ENCODE measurements around the gene HEMK1. TPM values are rescaled to one million over a fixed set of nuclear protein-coding genes. Genes with fewer than 3 reads are reported as not detected.

Gene HEMK1
- total RNA-seq, 1 donor from 2014 or later, result 10.9 TPM

DNA sequence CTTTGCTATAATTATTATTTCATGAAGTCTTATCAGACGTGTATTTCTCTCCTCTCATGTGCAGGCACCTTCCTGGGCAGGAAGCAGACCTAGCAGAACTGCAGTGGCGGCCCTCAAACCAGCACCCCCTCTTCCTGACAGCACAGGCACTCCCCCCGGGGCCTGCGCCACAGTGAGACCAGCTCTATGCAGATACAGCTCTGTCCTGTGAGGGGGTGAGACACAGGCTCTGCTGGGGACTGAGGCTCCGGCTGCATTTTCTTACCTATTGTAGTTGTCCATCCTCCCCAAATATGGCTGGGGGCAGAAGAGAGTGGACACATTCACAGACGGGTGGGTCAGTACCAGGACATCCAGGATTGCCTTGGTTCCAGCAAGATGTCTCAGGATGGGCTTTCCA lies 37.3 kb downstream of the HEMK1 start:
- TF ChIP-seq, protein P1, sequence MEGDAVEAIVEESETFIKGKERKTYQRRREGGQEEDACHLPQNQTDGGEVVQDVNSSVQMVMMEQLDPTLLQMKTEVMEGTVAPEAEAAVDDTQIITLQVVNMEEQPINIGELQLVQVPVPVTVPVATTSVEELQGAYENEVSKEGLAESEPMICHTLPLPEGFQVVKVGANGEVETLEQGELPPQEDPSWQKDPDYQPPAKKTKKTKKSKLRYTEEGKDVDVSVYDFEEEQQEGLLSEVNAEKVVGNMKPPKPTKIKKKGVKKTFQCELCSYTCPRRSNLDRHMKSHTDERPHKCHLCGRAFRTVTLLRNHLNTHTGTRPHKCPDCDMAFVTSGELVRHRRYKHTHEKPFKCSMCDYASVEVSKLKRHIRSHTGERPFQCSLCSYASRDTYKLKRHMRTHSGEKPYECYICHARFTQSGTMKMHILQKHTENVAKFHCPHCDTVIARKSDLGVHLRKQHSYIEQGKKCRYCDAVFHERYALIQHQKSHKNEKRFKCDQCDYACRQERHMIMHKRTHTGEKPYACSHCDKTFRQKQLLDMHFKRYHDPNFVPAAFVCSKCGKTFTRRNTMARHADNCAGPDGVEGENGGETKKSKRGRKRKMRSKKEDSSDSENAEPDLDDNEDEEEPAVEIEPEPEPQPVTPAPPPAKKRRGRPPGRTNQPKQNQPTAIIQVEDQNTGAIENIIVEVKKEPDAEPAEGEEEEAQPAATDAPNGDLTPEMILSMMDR (IDR thresholded peaks at IDR 0.05; ENCODE audit: unreplicated experiment), result no peak
- peaks cover 14% of the 10 kb centered on the region for H3K4me1 Mint-ChIP-seq (ENCODE audit: unreplicated experiment)
- H3K27me3 Mint-ChIP-seq (ENCODE audit: unreplicated experiment), result peaks cover 8% of the 10 kb centered on the region
- peaks cover 4% of the 10 kb centered on the region for H3K36me3 Mint-ChIP-seq (ENCODE audit: low read depth, unreplicated experiment)
- no peak overlapping the region for H3K4me3 Mint-ChIP-seq (ENCODE audit: unreplicated experiment)
- H3K9me3 Mint-ChIP-seq (ENCODE audit: unreplicated experiment), result no peaks in the 10 kb centered on the region
- DNase-seq (ENCODE audit: low spot score), result no peak
- no peak overlapping the region for H3K27ac Mint-ChIP-seq (ENCODE audit: unreplicated experiment)

DNA sequence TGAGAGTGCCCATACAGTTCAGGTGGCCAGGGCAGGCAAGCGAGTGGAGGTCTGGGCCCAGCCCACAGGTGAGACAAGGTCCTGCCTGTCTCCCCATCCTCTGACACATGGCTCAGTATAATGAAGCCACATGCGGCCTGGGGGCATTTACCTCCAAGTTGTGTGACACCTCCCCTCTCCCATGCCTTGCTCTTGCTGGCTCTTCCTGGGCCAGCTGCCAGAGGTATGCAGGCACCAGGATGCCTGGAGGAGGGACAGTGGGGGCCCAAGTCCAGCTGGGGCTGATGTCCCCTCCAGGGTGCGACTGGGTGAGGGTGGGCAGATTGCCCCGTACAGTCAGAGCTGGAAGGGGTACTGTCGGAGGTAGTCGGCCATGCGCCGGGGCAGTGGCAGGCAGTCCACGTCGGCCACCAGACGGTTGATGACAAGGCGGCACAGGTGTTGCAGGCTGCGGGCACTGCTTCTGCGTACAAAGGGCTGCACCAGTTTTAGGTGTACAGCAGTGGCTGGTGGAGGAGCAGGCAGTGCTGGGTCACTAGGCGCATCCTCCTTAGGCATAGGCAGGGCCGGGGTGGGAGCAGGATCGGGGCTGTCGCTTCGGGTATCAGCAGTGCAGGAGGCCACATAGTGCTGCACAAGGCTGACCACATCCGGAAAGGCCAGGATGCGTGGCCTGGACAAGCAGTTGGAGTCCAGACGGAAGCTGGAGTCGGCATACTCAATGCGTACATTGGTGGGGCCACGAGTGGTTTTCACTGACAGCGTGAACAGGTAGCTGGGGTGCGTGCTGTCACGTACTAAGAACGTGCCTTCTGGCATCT lies 38.2 kb downstream of the HEMK1 start:
- Mint-ChIP-seq H3K4me3 (ENCODE audit: unreplicated experiment) (no peak overlapping the region), H3K9me3 (ENCODE audit: unreplicated experiment) (no peaks in the 10 kb centered on the region), H3K27ac (ENCODE audit: unreplicated experiment) (no peak overlapping the region), H3K27me3 (ENCODE audit: unreplicated experiment) (peaks cover 6% of the 10 kb centered on the region), H3K4me1 (ENCODE audit: unreplicated experiment) (peaks cover 21% of the 10 kb centered on the region), H3K36me3 (ENCODE audit: low read depth, unreplicated experiment) (peaks cover 4% of the 10 kb centered on the region)
- no peak for DNase-seq (ENCODE audit: low spot score)
- TF ChIP-seq, protein P1 (IDR thresholded peaks at IDR 0.05; ENCODE audit: unreplicated experiment), result no peak

DNA sequence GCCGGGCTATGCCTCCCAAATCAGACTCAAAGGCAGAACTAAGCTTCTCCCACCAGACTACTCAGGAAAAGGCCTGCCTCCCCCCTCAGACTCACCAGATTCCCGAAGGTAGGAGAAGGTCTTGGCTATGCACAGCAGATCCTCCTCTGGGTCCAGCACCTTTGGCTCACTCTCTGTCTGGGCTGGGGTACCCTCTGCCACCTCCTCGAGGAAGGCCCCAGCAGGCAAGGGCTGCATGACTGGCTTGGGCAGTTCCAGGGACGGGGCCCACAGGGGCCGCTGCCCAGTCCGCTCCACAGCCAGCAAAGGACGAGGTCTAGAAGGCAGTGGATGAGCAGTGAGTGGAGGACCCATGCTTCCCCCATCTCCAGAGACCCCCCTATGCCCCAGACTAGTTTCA lies 39.0 kb downstream of the HEMK1 start:
- Mint-ChIP-seq H3K27ac (ENCODE audit: unreplicated experiment) (no peak overlapping the region), H3K4me3 (ENCODE audit: unreplicated experiment) (no peak overlapping the region), H3K27me3 (ENCODE audit: unreplicated experiment) (peaks cover 5% of the 10 kb centered on the region), H3K4me1 (ENCODE audit: unreplicated experiment) (peaks cover 24% of the 10 kb centered on the region), H3K36me3 (ENCODE audit: low read depth, unreplicated experiment) (peaks cover 4% of the 10 kb centered on the region), H3K9me3 (ENCODE audit: unreplicated experiment) (no peaks in the 10 kb centered on the region)
- TF ChIP-seq, protein P1 (IDR thresholded peaks at IDR 0.05; ENCODE audit: unreplicated experiment), result no peak
- no peak for DNase-seq (ENCODE audit: low spot score)

DNA sequence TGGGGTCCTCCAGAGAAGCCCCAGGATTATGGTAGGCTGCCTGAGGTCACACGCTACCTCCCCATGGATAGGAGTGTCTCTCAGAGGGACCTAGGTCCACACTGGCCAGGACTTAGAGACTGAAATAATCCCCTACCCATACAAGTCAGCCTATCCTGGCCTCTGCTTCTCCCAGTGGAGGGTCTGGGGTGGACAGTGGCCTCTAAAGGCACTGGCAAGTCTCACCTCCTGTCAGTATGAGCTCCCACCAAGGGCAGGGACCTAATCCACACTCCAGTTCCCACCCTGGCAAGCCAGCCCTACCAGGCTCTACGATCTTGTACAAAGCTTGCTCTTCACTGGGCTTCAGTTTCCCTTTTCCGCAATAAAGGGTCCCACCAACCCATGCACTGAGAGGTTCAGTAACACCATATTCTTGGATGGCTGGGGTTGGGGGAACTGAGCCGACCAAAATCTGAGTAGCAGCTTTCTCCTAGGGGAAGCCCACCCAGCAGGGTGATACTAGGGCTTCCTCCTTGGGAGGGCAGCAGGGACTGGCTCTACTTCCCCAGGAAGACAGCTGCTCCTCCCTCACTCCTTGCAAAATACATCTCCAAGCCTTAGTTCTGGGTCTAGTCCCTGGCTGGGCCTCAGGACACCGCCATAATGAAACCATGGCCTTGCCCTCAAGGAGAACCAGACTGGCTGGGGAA lies 39.9 kb downstream of the HEMK1 start:
- Mint-ChIP-seq H3K4me3 (ENCODE audit: unreplicated experiment) (no peak overlapping the region), H3K9me3 (ENCODE audit: unreplicated experiment) (no peaks in the 10 kb centered on the region), H3K4me1 (ENCODE audit: unreplicated experiment) (peaks cover 25% of the 10 kb centered on the region), H3K27me3 (ENCODE audit: unreplicated experiment) (peaks cover 9% of the 10 kb centered on the region), H3K27ac (ENCODE audit: unreplicated experiment) (no peak overlapping the region), H3K36me3 (ENCODE audit: low read depth, unreplicated experiment) (no peaks in the 10 kb centered on the region)
- TF ChIP-seq, protein P1 (IDR thresholded peaks at IDR 0.05; ENCODE audit: unreplicated experiment), result no peak
- no peak for DNase-seq (ENCODE audit: low spot score)

DNA sequence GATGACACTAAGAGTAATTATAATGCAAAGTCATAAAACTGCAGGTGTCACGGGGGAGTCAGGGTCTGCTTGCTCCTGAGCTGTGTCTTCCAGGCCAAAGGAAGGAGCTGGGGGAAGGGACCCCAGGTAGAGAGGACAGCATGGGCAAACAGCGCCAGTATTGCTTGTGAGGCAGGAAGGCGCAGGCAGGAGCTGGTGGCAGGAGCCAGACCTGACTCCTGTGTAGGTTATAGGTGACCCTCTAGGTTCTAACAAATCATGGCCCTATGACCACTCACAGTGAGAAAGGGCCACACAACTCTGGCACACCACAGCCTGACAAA lies 40.4 kb downstream of the HEMK1 start:
- H3K9me3 Mint-ChIP-seq (ENCODE audit: unreplicated experiment), result no peaks in the 10 kb centered on the region
- peaks cover 30% of the 10 kb centered on the region for H3K4me1 Mint-ChIP-seq (ENCODE audit: unreplicated experiment)
- H3K36me3 Mint-ChIP-seq (ENCODE audit: low read depth, unreplicated experiment), result no peaks in the 10 kb centered on the region
- H3K27me3 Mint-ChIP-seq (ENCODE audit: unreplicated experiment), result peaks cover 9% of the 10 kb centered on the region
- H3K4me3 Mint-ChIP-seq (ENCODE audit: unreplicated experiment), result no peak overlapping the region
- no peak overlapping the region for H3K27ac Mint-ChIP-seq (ENCODE audit: unreplicated experiment)
- no peak for DNase-seq (ENCODE audit: low spot score)
- TF ChIP-seq, protein P1 (IDR thresholded peaks at IDR 0.05; ENCODE audit: unreplicated experiment), result no peak

Data from endothelial cell (in vitro differentiated cells).